ENCODE data around the gene RNF227.
"Not testable (repeated sequence)": the region's sequence is repeated elsewhere in the genome, so short reads cannot be mapped to it uniquely, and the experiment has no call there.

RNF227 gene

GRCh38 chr17:7864995-7865650, 51.0 kb downstream of the RNF227 start:
- DNase-seq (ENCODE audit: extremely low read depth in 1 of 2, low read depth in 1 of 2), result no peak

- not testable (repeated sequence) for DNase-seq (ENCODE audit: extremely low read depth in 1 of 2, low read depth in 1 of 2)
Observed at GRCh38 chr17:7864384-7864783, 51.7 kb downstream of the RNF227 start.
